Panc1 (cell line): ENCODE results near the gene PNMA8A. TPM values are rescaled to one million over a fixed set of nuclear protein-coding genes. Genes with fewer than 3 reads are reported as not detected.

Experiments
- ATAC-seq: fragments of 200-7000 bp; cut with Tn5 transposase; 2 replicates; pipeline ENCODE4 v1.9.1; 2020; ENCODE audit warnings: mild to moderate bottlenecking, moderate library complexity
- BruUV-seq: library from RNA; stranded (reverse); fragments of 400-500 nt; replicated peaks from 2 replicates; lab custom pipeline; 2021; lab: Mats Ljungman, UMichigan
- CTCF ChIA-PET: fragments of 300-600 bp; sonication (Branson Sonifier 250); formaldehyde crosslinking; loops from one replicate; lab custom pipeline; 2022; ENCODE audit warnings: antibody characterized with exemption; lab: Charles Lee
- POLR2A ChIA-PET: fragments of 300-600 bp; sonication (Branson Sonifier 250); formaldehyde crosslinking; loops from one replicate; lab custom pipeline; 2022; ENCODE audit warnings: antibody characterized with exemption; lab: Charles Lee
- DNase-seq: peaks from one replicate; pipeline ENCODE4 v3.0.0-alpha.2; 2010; ENCODE audit warnings: low read depth, low spot score
- H3K27ac ChIP-seq: 2 replicates; pipeline ENCODE4 v1.5.1; 2011; ENCODE audit warnings: mild to moderate bottlenecking, low read length, inconsistent platforms
- H3K27me3 ChIP-seq: fragments of 200-500 bp; sonication (Bioruptor generic); 2 replicates; pipeline ENCODE4 v1.6.0; 2014; ENCODE audit warnings: low read length, inconsistent platforms; ENCODE audit not compliant: control insufficient read depth, insufficient read depth
- H3K36me3 ChIP-seq: fragments of 200-500 bp; sonication (Bioruptor generic); 2 replicates; pipeline ENCODE4 v1.5.1; 2014; ENCODE audit warnings: inconsistent platforms, mild to moderate bottlenecking, low read length, moderate library complexity; ENCODE audit not compliant: control insufficient read depth, insufficient read depth
- H3K4me1 ChIP-seq: 2 replicates; pipeline ENCODE4 v1.5.1; 2011; ENCODE audit warnings: inconsistent platforms, mild to moderate bottlenecking, low read length, moderate library complexity; ENCODE audit not compliant: control insufficient read depth, insufficient read depth
- H3K4me3 ChIP-seq, 2 experiments: 2 replicates each; pipeline ENCODE4 v1.5.1; 2011 to 2012; ENCODE audit warnings: low read depth in 2 of 2, low read length in 2 of 2, mild to moderate bottlenecking in 2 of 2, inconsistent platforms in 1 of 2, moderate library complexity in 1 of 2
- H3K9me3 ChIP-seq: fragments of 200-500 bp; sonication (Bioruptor generic); 2 replicates; pipeline ENCODE4 v1.5.1; 2014; ENCODE audit warnings: low read depth, mild to moderate bottlenecking, inconsistent platforms, low read length, moderate library complexity; ENCODE audit not compliant: control insufficient read depth, insufficient read depth
- CTCF ChIP-seq: fragments of 450-650 bp; IDR thresholded peaks from 2 replicates; pipeline ENCODE4 v1.5.1; 2017; ENCODE audit warnings: mild to moderate bottlenecking
- POLR2AphosphoS5 ChIP-seq: IDR thresholded peaks from 2 replicates; pipeline ENCODE4 v1.6.1; 2012; ENCODE audit warnings: mild to moderate bottlenecking, low read depth, low read length, moderate library complexity
- SIN3A ChIP-seq: IDR thresholded peaks from 2 replicates; pipeline ENCODE4 v1.6.1; 2012; ENCODE audit warnings: low read depth, mild to moderate bottlenecking, low read length, moderate library complexity, borderline replicate concordance; ENCODE audit not compliant: insufficient read depth
- TCF7L2 ChIP-seq: IDR thresholded peaks from 2 replicates; pipeline ENCODE4 v1.6.1; 2011; ENCODE audit warnings: mild to moderate bottlenecking, low read depth, low read length, inconsistent platforms
- in situ Hi-C: cut with HindIII; loops from 2 replicates; pipeline ENCODE4 v1.10.0; 2016; ENCODE audit warnings: low sequenced_read_pairs, low pct_unique_long_range_greater_than_20kb
- intact Hi-C: fragments of 100-400 bp; cut with micrococcal nuclease; formaldehyde crosslinking; loops from one replicate; pipeline ENCODE4 v1.10.0; 2022; ENCODE audit not compliant: unreplicated experiment
- total RNA-seq: library from RNA; stranded (reverse); gene quantifications from one replicate; pipeline ENCODE4 v1.2.1, GENCODE V29; 2021; ENCODE audit not compliant: unreplicated experiment
- TF ChIP-seq, protein P1 (sequence below), 2 experiments: IDR thresholded peaks; 2 replicates each; pipeline ENCODE4 v1.6.1; 2011 to 2012; ENCODE audit warnings: low read depth in 2 of 2, control low read depth in 1 of 2, low read length in 1 of 2, mild to moderate bottlenecking in 1 of 2, moderate library complexity in 1 of 2; ENCODE audit not compliant: insufficient read depth in 1 of 2

PNMA8A gene
- total RNA-seq, 1 experiment from 2014 or later: not detected

DNA sequence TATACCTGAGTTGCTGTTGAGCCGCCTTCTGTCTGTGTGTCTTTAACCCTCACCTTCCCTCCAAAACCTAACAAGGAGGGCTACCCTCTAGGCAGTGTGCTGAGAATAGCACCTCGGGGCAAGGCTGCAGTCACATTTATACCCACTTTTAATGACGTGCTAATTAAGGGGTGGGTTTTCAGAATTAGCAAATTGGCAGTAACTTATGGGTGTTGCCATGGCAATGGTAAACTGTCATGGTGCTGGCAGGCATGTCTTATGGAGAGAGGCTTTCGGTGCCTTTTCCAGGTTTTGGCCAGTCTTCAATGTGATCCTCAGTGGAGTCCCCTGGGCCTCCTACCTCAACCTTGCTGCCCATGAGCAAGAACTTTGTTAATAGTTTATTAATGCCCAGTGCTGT lies 1.2 kb upstream of the PNMA8A start:
- no peaks in the 10 kb centered on the region for H3K36me3 ChIP-seq
- no peaks in the 10 kb centered on the region for H3K9me3 ChIP-seq
- in situ Hi-C loops (no loop called here), intact Hi-C loops (no loop called here)
- H3K27me3 ChIP-seq: no peaks in the 10 kb centered on the region
- TF ChIP-seq TCF7L2 (no peak), CTCF (no peak), SIN3A (no peak), POLR2AphosphoS5 (no peak)
- TF ChIP-seq, protein P1, sequence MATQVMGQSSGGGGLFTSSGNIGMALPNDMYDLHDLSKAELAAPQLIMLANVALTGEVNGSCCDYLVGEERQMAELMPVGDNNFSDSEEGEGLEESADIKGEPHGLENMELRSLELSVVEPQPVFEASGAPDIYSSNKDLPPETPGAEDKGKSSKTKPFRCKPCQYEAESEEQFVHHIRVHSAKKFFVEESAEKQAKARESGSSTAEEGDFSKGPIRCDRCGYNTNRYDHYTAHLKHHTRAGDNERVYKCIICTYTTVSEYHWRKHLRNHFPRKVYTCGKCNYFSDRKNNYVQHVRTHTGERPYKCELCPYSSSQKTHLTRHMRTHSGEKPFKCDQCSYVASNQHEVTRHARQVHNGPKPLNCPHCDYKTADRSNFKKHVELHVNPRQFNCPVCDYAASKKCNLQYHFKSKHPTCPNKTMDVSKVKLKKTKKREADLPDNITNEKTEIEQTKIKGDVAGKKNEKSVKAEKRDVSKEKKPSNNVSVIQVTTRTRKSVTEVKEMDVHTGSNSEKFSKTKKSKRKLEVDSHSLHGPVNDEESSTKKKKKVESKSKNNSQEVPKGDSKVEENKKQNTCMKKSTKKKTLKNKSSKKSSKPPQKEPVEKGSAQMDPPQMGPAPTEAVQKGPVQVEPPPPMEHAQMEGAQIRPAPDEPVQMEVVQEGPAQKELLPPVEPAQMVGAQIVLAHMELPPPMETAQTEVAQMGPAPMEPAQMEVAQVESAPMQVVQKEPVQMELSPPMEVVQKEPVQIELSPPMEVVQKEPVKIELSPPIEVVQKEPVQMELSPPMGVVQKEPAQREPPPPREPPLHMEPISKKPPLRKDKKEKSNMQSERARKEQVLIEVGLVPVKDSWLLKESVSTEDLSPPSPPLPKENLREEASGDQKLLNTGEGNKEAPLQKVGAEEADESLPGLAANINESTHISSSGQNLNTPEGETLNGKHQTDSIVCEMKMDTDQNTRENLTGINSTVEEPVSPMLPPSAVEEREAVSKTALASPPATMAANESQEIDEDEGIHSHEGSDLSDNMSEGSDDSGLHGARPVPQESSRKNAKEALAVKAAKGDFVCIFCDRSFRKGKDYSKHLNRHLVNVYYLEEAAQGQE (IDR thresholded peaks at IDR 0.05; ENCODE audit: insufficient read depth in 1 of 2, low read depth in 2 of 2, low read length in 1 of 2): no peak
- ChIA-PET CTCF (interaction anchor here (1.1 kb wide), 1 partner anchor 9 kb away, joined by 3 read pairs; no protein-coding TSS in a partner anchor), POLR2A (no interaction called here)
- no peak overlapping the region for H3K4me3 ChIP-seq
- ATAC-seq (no peak), DNase-seq (no peak)
- no peaks in the 10 kb centered on the region for H3K4me1 ChIP-seq
- H3K27ac ChIP-seq: no peak overlapping the region
- no TSS peak for BruUV-seq

DNA sequence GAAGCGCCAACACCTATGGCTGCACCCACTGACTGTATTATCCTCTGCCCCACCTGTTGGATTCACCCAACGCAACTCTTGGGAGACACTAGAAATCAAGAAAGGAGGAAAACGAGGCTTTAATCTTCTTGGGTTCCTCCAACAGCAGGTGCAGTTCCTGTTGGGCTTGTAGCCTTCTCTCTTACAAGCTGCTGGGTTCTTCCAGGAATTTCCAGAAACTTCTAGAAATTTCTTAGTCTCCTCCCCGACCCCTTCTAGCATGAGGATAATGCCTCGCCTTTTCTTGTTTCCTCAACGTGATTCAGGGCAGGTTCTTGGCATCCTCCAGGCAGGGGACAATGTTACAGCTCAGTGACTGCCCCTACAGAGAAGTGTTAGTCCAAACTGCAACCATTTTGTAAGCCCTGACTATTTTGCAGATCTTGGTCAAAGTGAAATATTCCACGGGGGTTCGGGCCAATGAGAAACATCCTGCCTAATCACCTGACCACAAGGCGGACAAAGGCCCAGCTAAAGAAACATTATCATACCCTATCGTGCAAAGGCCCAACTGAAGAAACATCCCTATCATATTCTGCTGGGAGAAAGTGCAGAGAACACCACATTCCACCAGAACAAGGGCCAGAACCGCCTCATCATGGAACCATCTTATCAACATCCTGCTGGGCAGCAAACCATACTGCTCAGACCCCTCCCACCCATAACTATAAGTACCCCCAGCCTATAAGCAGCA lies 614 bp upstream of the PNMA8A start:
- no peaks in the 10 kb centered on the region for H3K27me3 ChIP-seq
- CTCF ChIA-PET: no interaction called here
- in situ Hi-C loops (no loop called here), intact Hi-C loops (no loop called here)
- H3K4me3 ChIP-seq: peak overlapping the region in 1 of 2 experiments; percentile 31; a peak in 1 of 4 replicates
- no peaks in the 10 kb centered on the region for H3K9me3 ChIP-seq
- H3K27ac ChIP-seq: no peak overlapping the region
- POLR2A ChIA-PET: no interaction called here
- no peaks in the 10 kb centered on the region for H3K4me1 ChIP-seq
- TF ChIP-seq POLR2AphosphoS5 (no peak), SIN3A (no peak), CTCF (no peak), TCF7L2 (no peak)
- TF ChIP-seq, protein P1 (IDR thresholded peaks at IDR 0.05; ENCODE audit: insufficient read depth in 1 of 2, low read depth in 2 of 2, low read length in 1 of 2): no peak
- BruUV-seq: no TSS peak
- no peak for ATAC-seq
- H3K36me3 ChIP-seq: no peaks in the 10 kb centered on the region
- no peak for DNase-seq
